Stimulated activated CD4-positive, alpha-beta T cell treated with anti-CD3 and anti-CD28 coated beads, Interleukin-1b, Interleukin-23, amount 100 ng/mL, for 48 hours (primary cell): ENCODE data around the gene TMEM184B.

ENCODE experiments used
- DNase-seq: peaks from one replicate; pipeline ENCODE4 v3.0.0-alpha.2; 2020

TMEM184B gene

GRCh38 chr22:38175206-38176118, 97.3 kb downstream of the TMEM184B start:
- no peak for DNase-seq

GRCh38 chr22:38174626-38175025, 98.2 kb downstream of the TMEM184B start:
- no peak for DNase-seq

GRCh38 chr22:38173641-38173906, 99.2 kb downstream of the TMEM184B start:
- no peak for DNase-seq

GRCh38 chr22:38172832-38173640, 99.8 kb downstream of the TMEM184B start:
- no peak for DNase-seq

- no peak for DNase-seq
These were observed 100.6 kb downstream of the TMEM184B start for GRCh38 chr22:38171927-38172831.

GRCh38 chr22:38170469-38170868, 102.3 kb downstream of the TMEM184B start:
- no peak for DNase-seq
